HepG2 (cell line): ENCODE results near the gene ATG4A. TPM values are rescaled to one million over a fixed set of nuclear protein-coding genes. Genes with fewer than 3 reads are reported as not detected.

Source experiments
- ATAC-seq: fragments of 200-7000 bp; cut with Tn5 transposase; 3 replicates; pipeline ENCODE4 v1.9.1; 2020; ENCODE audit warnings: mild to moderate bottlenecking, moderate library complexity
- BruUV-seq: library from RNA; stranded (reverse); fragments of 400-500 nt; replicated peaks from 2 replicates; lab custom pipeline; 2021; lab: Mats Ljungman, UMichigan
- CTCF ChIA-PET: fragments of 300-600 bp; formaldehyde crosslinking; extraction: SDS; loops from one replicate; lab custom pipeline; 2021; ENCODE audit warnings: low total read pairs, inconsistent platforms, low intra/inter-chr PET ratio; lab: Yijun Ruan, JAX
- POLR2A ChIA-PET: fragments of 350-600 bp; sonication (Branson Sonifier 250); formaldehyde crosslinking; loops from one replicate; lab custom pipeline; 2020; ENCODE audit warnings: antibody characterized with exemption, inconsistent platforms; lab: Yijun Ruan, JAX
- DNase-seq: peaks from one replicate; pipeline ENCODE4 v3.0.0-alpha.2; 2015; ENCODE audit warnings: low spot score
- FAIRE-seq: peaks from 3 replicates; lab custom pipeline; 2011; peaks lifted over from hg19 to GRCh38; lab: Jason Lieb, UNC
- H2AFZ ChIP-seq: one replicate; pipeline ENCODE4 v1.6.1; 2011; ENCODE audit warnings: low read length, inconsistent platforms
- H3K27ac ChIP-seq: fragments of 300-600 bp; 3 replicates; pipeline ENCODE4 v1.8.0; 2011; ENCODE audit warnings: mixed run types, mild to moderate bottlenecking, mixed read lengths, low read length, inconsistent platforms; ENCODE audit not compliant: insufficient read depth; ENCODE audit errors: extremely low read length
- H3K27me3 ChIP-seq, 2 experiments: fragments of 200-600 bp in 1 of 2; 2 replicates in 1 of 2; 3 replicates in 1 of 2; pipeline versions ENCODE4 v1.6.0 to v1.8.0; 2011; ENCODE audit warnings: low read length in 2 of 2, mild to moderate bottlenecking in 2 of 2, moderate library complexity in 2 of 2, inconsistent platforms in 1 of 2; ENCODE audit not compliant: insufficient read depth in 2 of 2, control insufficient read depth in 1 of 2
- H3K36me3 ChIP-seq, 2 experiments: fragments of 200-600 bp in 1 of 2; replicated peaks in 1 of 2; 2 replicates in 1 of 2; 3 replicates in 1 of 2; pipeline versions ENCODE4 v1.5.1 to v1.8.0; 2011; ENCODE audit warnings: low read length in 2 of 2, inconsistent platforms in 1 of 2; ENCODE audit not compliant: insufficient read depth in 2 of 2, control insufficient read depth in 1 of 2
- H3K4me1 ChIP-seq: 2 replicates; pipeline ENCODE4 v1.5.1; 2012; ENCODE audit warnings: low read length, inconsistent platforms; ENCODE audit not compliant: insufficient read depth
- H3K4me2 ChIP-seq: 2 replicates; pipeline ENCODE4 v1.6.0; 2011; ENCODE audit warnings: low read depth, low read length, inconsistent platforms
- H3K4me3 ChIP-seq, 3 experiments: fragments of 200-600 bp in 1 of 3; sonication (generic), shearing (Covaris generic) in 1 of 3; replicated peaks in 1 of 3; 2 replicates each; pipeline ENCODE4 v1.5.1; 2011 to 2016; ENCODE audit warnings: low read length in 3 of 3, inconsistent platforms in 2 of 3, low read depth in 2 of 3, mild to moderate bottlenecking in 2 of 3, control low read depth in 1 of 3, mixed read lengths in 1 of 3; ENCODE audit not compliant: insufficient read depth in 1 of 3
- H3K79me2 ChIP-seq: one replicate; pipeline ENCODE4 v1.6.1; 2011; ENCODE audit warnings: low read length, inconsistent platforms; ENCODE audit not compliant: insufficient read depth
- H3K9ac ChIP-seq: 2 replicates; pipeline ENCODE4 v1.6.0; 2011; ENCODE audit warnings: mild to moderate bottlenecking, low read depth, low read length, inconsistent platforms; ENCODE audit not compliant: insufficient read depth
- H3K9me3 ChIP-seq: 2 replicates; pipeline ENCODE4 v1.5.1; 2012; ENCODE audit warnings: mild to moderate bottlenecking, low read length
- H4K20me1 ChIP-seq: 2 replicates; pipeline ENCODE4 v1.6.0; 2011; ENCODE audit warnings: inconsistent platforms, mild to moderate bottlenecking, low read length, moderate library complexity; ENCODE audit not compliant: insufficient read depth
- ARHGAP35 ChIP-seq: sonication (generic); formaldehyde crosslinking; IDR thresholded peaks from 2 replicates; pipeline ENCODE4 v1.9.0; 2022; ENCODE audit warnings: mild to moderate bottlenecking, inconsistent platforms, moderate library complexity, missing genetic modification reagents, borderline replicate concordance
- HDAC6 ChIP-seq: fragments of 200-600 bp; sonication (generic); IDR thresholded peaks from 2 replicates; pipeline ENCODE4 v1.7.0; 2017; ENCODE audit warnings: mild to moderate bottlenecking, antibody characterized with exemption, low read length, low read depth
- MYNN ChIP-seq: sonication (generic); formaldehyde crosslinking; IDR thresholded peaks from 2 replicates; pipeline ENCODE4 v1.4.0; 2020; ENCODE audit warnings: mild to moderate bottlenecking, low read depth, missing genetic modification reagents
- RFX3 ChIP-seq: IDR thresholded peaks from 2 replicates; pipeline ENCODE4 v1.6.1; 2016; ENCODE audit warnings: missing biosample characterization, missing genetic modification reagents
- ZNF530 ChIP-seq: sonication (generic); formaldehyde crosslinking; IDR thresholded peaks from 2 replicates; pipeline ENCODE4 v1.5.0; 2020; ENCODE audit warnings: low read depth, mild to moderate bottlenecking, missing genetic modification reagents
- ZNF547 ChIP-seq: sonication (generic); formaldehyde crosslinking; IDR thresholded peaks from 2 replicates; pipeline ENCODE4 v1.5.1; 2020; ENCODE audit warnings: mild to moderate bottlenecking, missing genetic modification reagents
- WGBS: methylation state at CpG from one replicate; pipeline ENCODE4 v1.1.6; 2017; ENCODE audit warnings: low lambda C conversion rate; 5-methylcytosine and 5-hydroxymethylcytosine counted together
- in situ Hi-C: cut with HindIII; loops from 2 replicates; pipeline ENCODE4 v1.10.0; 2017; ENCODE audit warnings: low pct_unique_long_range_greater_than_20kb; ENCODE audit not compliant: extremely low pct_ligation_motif_present
- intact Hi-C: fragments of 100-400 bp; cut with micrococcal nuclease; formaldehyde crosslinking; loops from one replicate; pipeline ENCODE4 v1.10.0; 2022; ENCODE audit not compliant: unreplicated experiment
- polyA plus RNA-seq, 8 experiments: library from polyadenylated mRNA; depleted of rRNA in 3 of 8; stranded (reverse) in 7 of 8; unstranded in 1 of 8; fragments of >200 nt; fragmentation: Illumina TruSeq in 4 of 8; extraction: Trizol in 4 of 8; gene quantifications; 2 replicates each; pipeline versions ENCODE4 v1.2.1 to v1.2.3, GENCODE V29; 2011 to 2016; ENCODE audit warnings: low read depth in 4 of 8, missing spikeins in 1 of 8, mixed read lengths in 1 of 8; ENCODE audit not compliant: insufficient read depth in 1 of 8
- total RNA-seq, 5 experiments: library from RNA; depleted of rRNA; stranded (reverse); fragments of >200 nt; fragmentation: Illumina TruSeq; extraction: Trizol; gene quantifications; 2 replicates each; pipeline ENCODE4 v1.2.3, GENCODE V29; 2016; ENCODE audit warnings: low read depth in 1 of 5
- TF ChIP-seq, protein P1 (sequence below): sonication (generic); formaldehyde crosslinking; IDR thresholded peaks from 2 replicates; pipeline ENCODE4 v1.4.0; 2020; ENCODE audit warnings: missing genetic modification reagents
- TF ChIP-seq, protein P2 (sequence below): sonication (generic); formaldehyde crosslinking; conservative IDR thresholded peaks from 2 replicates; pipeline ENCODE4 v1.8.0; 2022; ENCODE audit warnings: mild to moderate bottlenecking, moderate library complexity, missing genetic modification reagents
- TF ChIP-seq, protein P3 (sequence below): sonication (generic); formaldehyde crosslinking; IDR thresholded peaks from 2 replicates; pipeline ENCODE4 v1.5.1; 2020; ENCODE audit warnings: missing genetic modification reagents, mild to moderate bottlenecking, borderline replicate concordance
- TF ChIP-seq, protein P4 (sequence below): sonication (generic); formaldehyde crosslinking; IDR thresholded peaks from 2 replicates; pipeline ENCODE4 v1.5.1; 2020; ENCODE audit warnings: missing genetic modification reagents, mild to moderate bottlenecking, borderline replicate concordance

ATG4A gene
- total and polyA plus RNA-seq, 2 of the 13 experiments (the other 11 are each of a cell fraction or from before 2014, with no cell fraction given) = 3.3 to 6.3 TPM

GRCh38 chrX:108162265-108162664, 70.7 kb downstream of the ATG4A start:
- no TSS peak for BruUV-seq

More at GRCh38 chrX:108162265-108162664, 70.7 kb downstream of the ATG4A start:
- in situ Hi-C loops = no loop called here
- Histone ChIP-seq H2AFZ (no peak overlapping the region), H3K79me2 (no peaks in the 10 kb centered on the region), H3K4me3 (no peak overlapping the region), H4K20me1 (no peaks in the 10 kb centered on the region), H3K4me2 (no peak overlapping the region), H3K27me3 (no peaks in the 10 kb centered on the region), H3K36me3 (no peaks in the 10 kb centered on the region), H3K9ac (no peak overlapping the region), H3K9me3 (no peaks in the 10 kb centered on the region), H3K27ac (no peak overlapping the region), H3K4me1 (no peaks in the 10 kb centered on the region)
- ATAC-seq (no peak), DNase-seq (no peak), FAIRE-seq (no peak)
- intact Hi-C loops = no loop called here
- 51% methylated on average over 4 of the region's 4 CpGs for WGBS
- CTCF ChIA-PET = no interaction called here
- POLR2A ChIA-PET = no interaction called here
- TF ChIP-seq, protein P1, sequence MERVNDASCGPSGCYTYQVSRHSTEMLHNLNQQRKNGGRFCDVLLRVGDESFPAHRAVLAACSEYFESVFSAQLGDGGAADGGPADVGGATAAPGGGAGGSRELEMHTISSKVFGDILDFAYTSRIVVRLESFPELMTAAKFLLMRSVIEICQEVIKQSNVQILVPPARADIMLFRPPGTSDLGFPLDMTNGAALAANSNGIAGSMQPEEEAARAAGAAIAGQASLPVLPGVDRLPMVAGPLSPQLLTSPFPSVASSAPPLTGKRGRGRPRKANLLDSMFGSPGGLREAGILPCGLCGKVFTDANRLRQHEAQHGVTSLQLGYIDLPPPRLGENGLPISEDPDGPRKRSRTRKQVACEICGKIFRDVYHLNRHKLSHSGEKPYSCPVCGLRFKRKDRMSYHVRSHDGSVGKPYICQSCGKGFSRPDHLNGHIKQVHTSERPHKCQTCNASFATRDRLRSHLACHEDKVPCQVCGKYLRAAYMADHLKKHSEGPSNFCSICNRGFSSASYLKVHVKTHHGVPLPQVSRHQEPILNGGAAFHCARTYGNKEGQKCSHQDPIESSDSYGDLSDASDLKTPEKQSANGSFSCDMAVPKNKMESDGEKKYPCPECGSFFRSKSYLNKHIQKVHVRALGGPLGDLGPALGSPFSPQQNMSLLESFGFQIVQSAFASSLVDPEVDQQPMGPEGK = no peak
- TF ChIP-seq MYNN (no peak), RFX3 (CRISPR knock-in tag) (no peak), ARHGAP35 (CRISPR knock-in tag) (no peak), ZNF530 (no peak), HDAC6 (no peak), ZNF547 (no peak)
- TF ChIP-seq, protein P2, sequence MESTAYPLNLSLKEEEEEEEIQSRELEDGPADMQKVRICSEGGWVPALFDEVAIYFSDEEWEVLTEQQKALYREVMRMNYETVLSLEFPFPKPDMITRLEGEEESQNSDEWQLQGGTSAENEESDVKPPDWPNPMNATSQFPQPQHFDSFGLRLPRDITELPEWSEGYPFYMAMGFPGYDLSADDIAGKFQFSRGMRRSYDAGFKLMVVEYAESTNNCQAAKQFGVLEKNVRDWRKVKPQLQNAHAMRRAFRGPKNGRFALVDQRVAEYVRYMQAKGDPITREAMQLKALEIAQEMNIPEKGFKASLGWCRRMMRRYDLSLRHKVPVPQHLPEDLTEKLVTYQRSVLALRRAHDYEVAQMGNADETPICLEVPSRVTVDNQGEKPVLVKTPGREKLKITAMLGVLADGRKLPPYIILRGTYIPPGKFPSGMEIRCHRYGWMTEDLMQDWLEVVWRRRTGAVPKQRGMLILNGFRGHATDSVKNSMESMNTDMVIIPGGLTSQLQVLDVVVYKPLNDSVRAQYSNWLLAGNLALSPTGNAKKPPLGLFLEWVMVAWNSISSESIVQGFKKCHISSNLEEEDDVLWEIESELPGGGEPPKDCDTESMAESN = no peak
- TF ChIP-seq, protein P3, sequence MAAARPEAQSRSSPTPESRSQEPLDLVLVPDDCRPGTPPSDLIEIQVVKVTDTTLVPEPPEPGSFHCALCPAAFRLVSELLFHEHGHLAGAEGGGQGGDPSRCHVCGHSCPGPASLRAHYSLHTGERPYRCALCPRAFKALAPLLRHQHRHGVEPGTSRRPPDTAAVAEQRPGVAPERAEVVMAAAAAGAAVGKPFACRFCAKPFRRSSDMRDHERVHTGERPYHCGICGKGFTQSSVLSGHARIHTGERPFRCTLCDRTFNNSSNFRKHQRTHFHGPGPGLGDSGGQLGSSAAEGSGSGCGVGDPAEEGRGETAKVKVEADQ = no peak
- TF ChIP-seq, protein P4, sequence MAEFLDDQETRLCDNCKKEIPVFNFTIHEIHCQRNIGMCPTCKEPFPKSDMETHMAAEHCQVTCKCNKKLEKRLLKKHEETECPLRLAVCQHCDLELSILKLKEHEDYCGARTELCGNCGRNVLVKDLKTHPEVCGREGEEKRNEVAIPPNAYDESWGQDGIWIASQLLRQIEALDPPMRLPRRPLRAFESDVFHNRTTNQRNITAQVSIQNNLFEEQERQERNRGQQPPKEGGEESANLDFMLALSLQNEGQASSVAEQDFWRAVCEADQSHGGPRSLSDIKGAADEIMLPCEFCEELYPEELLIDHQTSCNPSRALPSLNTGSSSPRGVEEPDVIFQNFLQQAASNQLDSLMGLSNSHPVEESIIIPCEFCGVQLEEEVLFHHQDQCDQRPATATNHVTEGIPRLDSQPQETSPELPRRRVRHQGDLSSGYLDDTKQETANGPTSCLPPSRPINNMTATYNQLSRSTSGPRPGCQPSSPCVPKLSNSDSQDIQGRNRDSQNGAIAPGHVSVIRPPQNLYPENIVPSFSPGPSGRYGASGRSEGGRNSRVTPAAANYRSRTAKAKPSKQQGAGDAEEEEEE (CRISPR knock-in tag) = no peak
